MCF 10A (cell line): ENCODE results near the gene AGER. TPM values are rescaled to one million over a fixed set of nuclear protein-coding genes. Genes with fewer than 3 reads are reported as not detected.

Experiments used
- BruUV-seq: library from RNA; stranded (reverse); fragments of 400-500 nt; replicated peaks from 2 replicates; lab custom pipeline; 2021; lab: Mats Ljungman, UMichigan
- CTCF ChIA-PET: fragments of 300-600 bp; sonication (Branson Sonifier 250); formaldehyde crosslinking; extraction: SDS; loops from one replicate; lab custom pipeline; 2021; ENCODE audit warnings: antibody characterized with exemption, inconsistent platforms; lab: Yijun Ruan, JAX
- POLR2A ChIA-PET: fragments of 300-600, 350-650 bp; sonication (Branson Sonifier 250); formaldehyde crosslinking; extraction: SDS; loops from one replicate; lab custom pipeline; 2020; ENCODE audit warnings: antibody characterized with exemption, inconsistent platforms; lab: Yijun Ruan, JAX
- DNase-seq: peaks from one replicate; pipeline ENCODE4 v3.0.0-alpha.2; 2018; ENCODE audit not compliant: unreplicated experiment
- H3K27ac Mint-ChIP-seq: one replicate; pipeline ENCODE4 v1.8.0; 2022; ENCODE audit warnings: mild to moderate bottlenecking, low read depth, mixed read lengths; ENCODE audit not compliant: unreplicated experiment
- H3K27me3 Mint-ChIP-seq: one replicate; pipeline ENCODE4 v1.8.0; 2022; ENCODE audit warnings: mixed read lengths; ENCODE audit not compliant: insufficient read depth, unreplicated experiment
- H3K36me3 Mint-ChIP-seq: one replicate; pipeline ENCODE4 v1.8.0; 2022; ENCODE audit warnings: mild to moderate bottlenecking, moderate library complexity, mixed read lengths; ENCODE audit not compliant: insufficient read depth, unreplicated experiment
- H3K4me1 Mint-ChIP-seq: one replicate; pipeline ENCODE4 v1.8.0; 2022; ENCODE audit warnings: mixed read lengths; ENCODE audit not compliant: insufficient read depth, unreplicated experiment
- H3K4me3 Mint-ChIP-seq: one replicate; pipeline ENCODE4 v1.8.0; 2022; ENCODE audit warnings: mild to moderate bottlenecking, moderate library complexity, mixed read lengths; ENCODE audit not compliant: unreplicated experiment
- H3K9me3 Mint-ChIP-seq: one replicate; pipeline ENCODE4 v1.8.0; 2022; ENCODE audit warnings: mixed read lengths; ENCODE audit not compliant: unreplicated experiment
- intact Hi-C: fragments of 100-400 bp; cut with micrococcal nuclease; formaldehyde crosslinking; loops from 2 replicates; pipeline ENCODE4 v1.14.1; 2022
- total RNA-seq: library from RNA; stranded (reverse); gene quantifications from 2 replicates; pipeline ENCODE4 v1.2.3, GENCODE V29; 2022
- TF ChIP-seq, protein P1 (sequence below): fragments of 200-600 bp; IDR thresholded peaks from one replicate; pipeline ENCODE4 v1.8.0; 2022; ENCODE audit warnings: antibody characterized with exemption, mild to moderate bottlenecking; ENCODE audit not compliant: unreplicated experiment

Gene AGER
- total RNA-seq, 1 experiment from 2014 or later: 8.0 TPM

DNA sequence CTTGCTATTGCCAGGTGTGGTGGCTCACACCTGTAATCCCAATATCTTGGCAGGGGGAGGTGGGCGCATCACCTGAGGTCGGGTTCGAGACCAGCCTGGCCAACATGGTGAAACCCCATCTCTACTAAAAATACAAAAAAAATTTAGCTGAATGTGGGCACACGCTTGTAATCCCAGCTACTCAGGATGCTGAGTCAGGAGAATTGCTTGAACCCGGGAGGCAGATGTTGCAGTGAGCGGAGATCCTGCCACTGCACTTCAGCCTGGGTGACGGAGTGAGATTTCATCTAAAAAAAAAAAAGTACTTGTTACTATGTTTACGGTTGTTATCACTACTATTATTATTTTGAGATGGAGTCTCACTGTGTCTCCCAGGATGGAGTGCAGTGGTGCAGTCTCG lies 27.2 kb downstream of the AGER start:
- intact Hi-C loops: loop anchor here (10.0 kb wide), 1 partner anchor 182 kb away; the partner anchor contains the start of gene DXO
- CTCF ChIA-PET: no interaction called here
- TF ChIP-seq, protein P1, sequence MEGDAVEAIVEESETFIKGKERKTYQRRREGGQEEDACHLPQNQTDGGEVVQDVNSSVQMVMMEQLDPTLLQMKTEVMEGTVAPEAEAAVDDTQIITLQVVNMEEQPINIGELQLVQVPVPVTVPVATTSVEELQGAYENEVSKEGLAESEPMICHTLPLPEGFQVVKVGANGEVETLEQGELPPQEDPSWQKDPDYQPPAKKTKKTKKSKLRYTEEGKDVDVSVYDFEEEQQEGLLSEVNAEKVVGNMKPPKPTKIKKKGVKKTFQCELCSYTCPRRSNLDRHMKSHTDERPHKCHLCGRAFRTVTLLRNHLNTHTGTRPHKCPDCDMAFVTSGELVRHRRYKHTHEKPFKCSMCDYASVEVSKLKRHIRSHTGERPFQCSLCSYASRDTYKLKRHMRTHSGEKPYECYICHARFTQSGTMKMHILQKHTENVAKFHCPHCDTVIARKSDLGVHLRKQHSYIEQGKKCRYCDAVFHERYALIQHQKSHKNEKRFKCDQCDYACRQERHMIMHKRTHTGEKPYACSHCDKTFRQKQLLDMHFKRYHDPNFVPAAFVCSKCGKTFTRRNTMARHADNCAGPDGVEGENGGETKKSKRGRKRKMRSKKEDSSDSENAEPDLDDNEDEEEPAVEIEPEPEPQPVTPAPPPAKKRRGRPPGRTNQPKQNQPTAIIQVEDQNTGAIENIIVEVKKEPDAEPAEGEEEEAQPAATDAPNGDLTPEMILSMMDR: no peak

DNA sequence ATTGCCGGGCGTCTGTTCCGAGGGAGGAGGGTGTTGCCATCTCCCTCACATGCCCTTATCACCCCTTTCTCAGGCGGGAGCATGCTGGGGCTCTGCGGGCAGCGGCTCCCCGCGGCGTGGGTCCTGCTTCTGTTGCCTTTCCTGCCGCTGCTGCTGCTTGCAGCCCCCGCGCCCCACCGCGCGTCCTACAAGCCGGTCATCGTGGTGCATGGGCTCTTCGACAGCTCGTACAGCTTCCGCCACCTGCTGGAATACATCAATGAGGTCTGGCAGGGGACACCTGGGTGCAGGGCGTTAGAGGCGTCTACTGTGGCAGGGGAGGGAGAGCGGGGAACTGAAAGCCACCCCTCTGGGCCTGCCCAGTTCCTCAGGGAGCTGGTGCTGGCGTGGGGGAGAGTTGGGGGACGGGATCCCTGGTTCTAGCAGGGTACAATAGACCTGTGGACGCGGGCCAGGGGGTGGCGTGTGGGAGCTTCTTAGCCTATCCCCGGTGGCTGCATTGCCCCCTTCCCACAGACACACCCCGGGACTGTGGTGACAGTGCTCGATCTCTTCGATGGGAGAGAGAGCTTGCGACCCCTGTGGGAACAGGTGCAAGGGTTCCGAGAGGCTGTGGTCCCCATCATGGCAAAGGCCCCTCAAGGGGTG lies 29.4 kb downstream of the AGER start:
- H3K4me3 Mint-ChIP-seq: peak overlapping the region; percentile 86
- BruUV-seq: no TSS peak
- H3K9me3 Mint-ChIP-seq: no peaks in the 10 kb centered on the region
- peak; percentile 71 for DNase-seq
- peak overlapping the region; percentile 83 for H3K27ac Mint-ChIP-seq
- intact Hi-C loops: loop anchor here (1.0 to 10.0 kb wide), 4 partner anchors 23 to 180 kb away; partner anchors contain the start of gene DXO
- CTCF ChIA-PET: interaction anchor here (0.6 to 1.1 kb wide), 11 partner anchors 9 to 1495 kb away, joined by 3 to 6 read pairs (median 3); partner anchors contain the start of gene EGFL8
- H3K27me3 Mint-ChIP-seq: no peaks in the 10 kb centered on the region
- peaks cover 18% of the 10 kb centered on the region for H3K4me1 Mint-ChIP-seq
- POLR2A ChIA-PET: interaction anchor here (0.7 to 1.1 kb wide), 5 partner anchors 14 to 36 kb away, joined by 3 to 6 read pairs (median 3); partner anchors contain the start of genes AGPAT1, ATF6B and FKBPL
- peaks cover 25% of the 10 kb centered on the region for H3K36me3 Mint-ChIP-seq
- TF ChIP-seq, protein P1: peak; percentile 56

More for the DNA sequence above, 27.2 kb downstream of the AGER start:
- H3K9me3 Mint-ChIP-seq: no peaks in the 10 kb centered on the region
- POLR2A ChIA-PET: no interaction called here
- peaks cover 13% of the 10 kb centered on the region for H3K4me1 Mint-ChIP-seq
- H3K27ac Mint-ChIP-seq: no peak overlapping the region
- peaks cover 33% of the 10 kb centered on the region for H3K36me3 Mint-ChIP-seq
- no peaks in the 10 kb centered on the region for H3K27me3 Mint-ChIP-seq
- no peak overlapping the region for H3K4me3 Mint-ChIP-seq
- no TSS peak for BruUV-seq
- DNase-seq: no peak

DNA sequence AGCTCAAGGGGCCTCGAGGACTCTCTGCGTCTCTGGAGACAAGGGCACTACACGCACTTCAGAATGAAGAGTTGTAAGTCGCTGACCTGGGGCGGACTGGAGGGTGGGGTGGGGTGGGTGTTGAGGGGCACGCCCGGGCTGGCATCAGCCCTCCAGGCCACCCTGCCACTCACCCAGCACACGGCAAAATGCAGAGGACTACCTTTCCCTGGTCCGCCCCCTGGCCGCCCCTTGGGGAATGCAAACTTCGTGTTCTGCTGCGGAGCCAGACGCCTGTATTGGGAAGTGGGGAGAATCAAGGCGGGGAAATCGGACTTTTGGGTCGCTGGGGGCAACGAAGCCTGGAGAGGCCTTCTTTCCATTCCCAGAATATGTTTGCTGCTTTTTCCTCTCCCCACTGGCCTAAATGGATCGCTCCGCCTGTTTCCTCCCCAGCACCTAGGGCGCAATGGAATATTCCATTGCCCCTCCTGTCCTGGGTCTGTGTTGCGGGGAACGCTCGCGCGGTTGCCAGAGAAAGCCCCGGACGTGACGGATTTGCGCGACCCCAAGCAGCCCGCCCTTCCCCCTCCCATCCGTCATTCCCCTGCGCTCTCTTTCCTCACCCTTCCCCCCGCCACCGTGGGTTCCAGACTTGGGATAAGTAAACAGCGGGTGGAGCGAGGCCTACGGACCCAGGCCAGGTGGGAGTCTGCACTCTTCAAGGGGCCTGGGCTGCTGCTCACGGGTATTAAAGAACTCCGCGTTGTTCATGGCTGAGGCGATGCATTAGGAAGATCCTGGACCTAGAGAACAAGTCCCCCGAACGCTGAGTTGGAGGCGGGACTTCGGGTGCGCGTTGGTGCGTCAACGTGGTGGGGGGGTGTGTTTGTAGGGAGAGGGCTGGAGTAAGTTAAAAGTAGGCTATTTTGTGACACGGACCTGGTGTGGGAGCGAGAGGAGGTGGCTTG lies 30.2 kb downstream of the AGER start, which contains the start of gene PPT2:
TSS of gene PPT2 (plus strand) at position 578 of the 950 bp plus-strand sequence. CDS start 454 bp downstream, outside the sequence.
- Mint-ChIP-seq H3K9me3 (no peaks in the 10 kb centered on the region), H3K4me1 (peaks cover 18% of the 10 kb centered on the region), H3K36me3 (peaks cover 17% of the 10 kb centered on the region), H3K27me3 (no peaks in the 10 kb centered on the region), H3K27ac (peak within 1 kb of the TSS; percentile 83), H3K4me3 (peak within 1 kb of the TSS; percentile 86)
- CTCF ChIA-PET: interaction anchor here (0.6 to 1.1 kb wide), 10 partner anchors 8 to 1495 kb away, joined by 3 to 6 read pairs (median 4); partner anchors contain the start of gene EGFL8
- BruUV-seq: TSS peak; percentile 46
- intact Hi-C loops: loop anchor here (1.0 to 10.0 kb wide), 4 partner anchors 23 to 179 kb away; partner anchors contain the start of gene DXO
- peak; percentile 79 for DNase-seq
- TF ChIP-seq, protein P1: no peak
- POLR2A ChIA-PET: interaction anchor here (0.5 to 1.1 kb wide), 5 partner anchors 13 to 1273 kb away, joined by 3 to 6 read pairs (median 3); partner anchors contain the start of gene FKBPL
